Stimulated activated CD8-positive, alpha-beta memory T cell treated with anti-CD3 and anti-CD28 coated beads, Interleukin-7, amount 100 ng/mL, for 4 hours (primary cell): ENCODE data around the gene DBP.
A peak's percentile ranks its signal among the peaks of the same experiment; 100 is the strongest.
"Not testable (repeated sequence)": the region's sequence is repeated elsewhere in the genome, so short reads cannot be mapped to it uniquely, and the experiment has no call there.

ENCODE experiments used
- DNase-seq, 2 donors: peaks; one replicate each; pipeline ENCODE4 v3.0.0-alpha.2; 2020; ENCODE audit warnings: low read depth in 2 of 2

DBP gene

GRCh38 chr19:48639483-48640375 lies 2.5 kb upstream of the DBP start:
- peak in 1 of 2 donors; percentile 32 for DNase-seq

GRCh38 chr19:48638831-48639381 lies 1.7 kb upstream of the DBP start:
- DNase-seq, result no peak

- DNase-seq, result peak; percentile 74 to 77
These were observed 1.0 kb upstream of the DBP start for GRCh38 chr19:48637948-48638830.

GRCh38 chr19:48637449-48637947 lies 319 bp upstream of the DBP start:
- peak; percentile 100 for DNase-seq

GRCh38 chr19:48635966-48636858 lies 967 bp downstream of the DBP start:
- no peak for DNase-seq

- DNase-seq, result peak; percentile 50 to 72
These were observed 1.8 kb downstream of the DBP start for GRCh38 chr19:48635263-48635965.

GRCh38 chr19:48634424-48635262 lies 2.5 kb downstream of the DBP start:
- peak; percentile 82 to 89 for DNase-seq

- DNase-seq, result no peak
These were observed 3.2 kb downstream of the DBP start for GRCh38 chr19:48634036-48634342.

- no peak for DNase-seq
These were observed 3.8 kb downstream of the DBP start for GRCh38 chr19:48633148-48634035.

GRCh38 chr19:48632692-48633147 lies 4.5 kb downstream of the DBP start:
- DNase-seq, result no peak

GRCh38 chr19:48632286-48632685 lies 4.9 kb downstream of the DBP start:
- not testable (repeated sequence) for DNase-seq

GRCh38 chr19:48631225-48631624 lies 6.0 kb downstream of the DBP start:
- no peak for DNase-seq

- DNase-seq, result no peak
These were observed 6.7 kb downstream of the DBP start for GRCh38 chr19:48630296-48631063.

- DNase-seq, result no peak
These were observed 7.4 kb downstream of the DBP start for GRCh38 chr19:48629599-48630295.

GRCh38 chr19:48629297-48629598 lies 7.9 kb downstream of the DBP start:
- DNase-seq, result no peak

GRCh38 chr19:48628486-48629296 lies 8.5 kb downstream of the DBP start:
- no peak for DNase-seq
